CD14-positive monocyte (primary cell): ENCODE measurements around the gene FAM241B. TPM values are rescaled to one million over a fixed set of nuclear protein-coding genes. Genes with fewer than 3 reads are reported as not detected.

Experiments
- DNase-seq, 3 donors: peaks; one replicate each; pipeline ENCODE4 v3.0.0-alpha.2; 2011 to 2022
- H2AFZ ChIP-seq: 2 replicates; pipeline ENCODE4 v1.6.0; 2012; ENCODE audit warnings: mild to moderate bottlenecking, low read depth, low read length, inconsistent platforms; ENCODE audit not compliant: insufficient read depth, poor library complexity, severe bottlenecking
- H3K27ac ChIP-seq, 2 donors: 1 replicate in 1 of 2; 2 replicates in 1 of 2; pipeline ENCODE4 v1.5.1; 2012 to 2013; ENCODE audit warnings: low read length in 2 of 2, control low read depth in 1 of 2, inconsistent platforms in 1 of 2, low read depth in 1 of 2, mild to moderate bottlenecking in 1 of 2
- H3K27me3 ChIP-seq, 2 donors: one replicate each; pipeline versions ENCODE4 v1.6.0 to v1.6.1; 2011 to 2013; ENCODE audit warnings: low read length in 2 of 2; ENCODE audit not compliant: control insufficient read depth in 2 of 2, insufficient read depth in 2 of 2
- H3K36me3 ChIP-seq, 2 donors: replicated peaks in 1 of 2; 1 replicate in 1 of 2; 2 replicates in 1 of 2; pipeline versions ENCODE4 v1.5.1 to v1.6.1; 2012 to 2013; ENCODE audit warnings: low read length in 2 of 2, control low read depth in 1 of 2, inconsistent platforms in 1 of 2, mild to moderate bottlenecking in 1 of 2; ENCODE audit not compliant: insufficient read depth in 2 of 2, control insufficient read depth in 1 of 2
- H3K4me1 ChIP-seq, 2 donors: 1 replicate in 1 of 2; 2 replicates in 1 of 2; pipeline versions ENCODE4 v1.5.1 to v1.6.1; 2012 to 2013; ENCODE audit warnings: low read length in 2 of 2, control low read depth in 1 of 2, inconsistent platforms in 1 of 2, mild to moderate bottlenecking in 1 of 2, moderate library complexity in 1 of 2; ENCODE audit not compliant: insufficient read depth in 2 of 2, control insufficient read depth in 1 of 2
- H3K4me2 ChIP-seq: replicated peaks from 2 replicates; pipeline ENCODE3; 2012; ENCODE audit warnings: low read length, moderate library complexity, mild to moderate bottlenecking; ENCODE audit not compliant: poor library complexity, severe bottlenecking; ENCODE audit errors: extremely low read depth
- H3K4me3 ChIP-seq, 3 experiments: fragments of 200-600 bp in 1 of 3; sonication (generic) in 1 of 3; replicated peaks in 1 of 3; 1 replicate in 2 of 3; 2 replicates in 1 of 3; pipeline ENCODE4 v1.5.1; 2011 to 2013; ENCODE audit warnings: low read length in 3 of 3, mild to moderate bottlenecking in 3 of 3, control low read depth in 2 of 3, low read depth in 2 of 3, inconsistent platforms in 1 of 3, moderate library complexity in 1 of 3
- H3K79me2 ChIP-seq: 2 replicates; pipeline ENCODE4 v1.6.0; 2012; ENCODE audit warnings: mild to moderate bottlenecking, control low read depth, inconsistent platforms, low read length, moderate library complexity; ENCODE audit not compliant: insufficient read depth
- H3K9ac ChIP-seq: 2 replicates; pipeline ENCODE4 v1.6.0; 2017; ENCODE audit warnings: low read length, mild to moderate bottlenecking; ENCODE audit not compliant: insufficient read depth, poor library complexity, severe bottlenecking
- H3K9me3 ChIP-seq, 2 donors: replicated peaks in 1 of 2; 1 replicate in 1 of 2; 2 replicates in 1 of 2; pipeline versions ENCODE4 v1.5.1 to v1.6.1; 2012 to 2013; ENCODE audit warnings: low read length in 2 of 2, control low read depth in 1 of 2; ENCODE audit not compliant: control insufficient read depth in 1 of 2, insufficient read depth in 1 of 2
- H4K20me1 ChIP-seq: 2 replicates; pipeline ENCODE4 v1.6.0; 2012; ENCODE audit warnings: mild to moderate bottlenecking, low read length, control low read depth, moderate library complexity; ENCODE audit not compliant: insufficient read depth
- H3K27ac Mint-ChIP-seq, 7 donors: one replicate each; pipeline ENCODE4 v1.8.0; 2020; ENCODE audit warnings: mild to moderate bottlenecking in 7 of 7, mixed read lengths in 7 of 7, moderate library complexity in 6 of 7, inconsistent platforms in 2 of 7
- H3K27me3 Mint-ChIP-seq, 3 donors: one replicate each; pipeline ENCODE4 v1.8.0; 2021 to 2022; ENCODE audit warnings: low read depth in 3 of 3, mild to moderate bottlenecking in 3 of 3, mixed read lengths in 3 of 3, moderate library complexity in 3 of 3, inconsistent platforms in 1 of 3
- H3K36me3 Mint-ChIP-seq, 2 donors: one replicate each; pipeline ENCODE4 v1.8.0; 2020; ENCODE audit warnings: mixed read lengths in 2 of 2, inconsistent platforms in 1 of 2, mild to moderate bottlenecking in 1 of 2
- H3K4me1 Mint-ChIP-seq: one replicate; pipeline ENCODE4 v1.8.0; 2020; ENCODE audit warnings: mild to moderate bottlenecking, mixed read lengths
- H3K4me3 Mint-ChIP-seq, 2 donors: one replicate each; pipeline ENCODE4 v1.8.0; 2020; ENCODE audit warnings: mild to moderate bottlenecking in 2 of 2, mixed read lengths in 2 of 2, moderate library complexity in 1 of 2
- H3K9me3 Mint-ChIP-seq, 7 donors: one replicate each; pipeline ENCODE4 v1.8.0; 2020 to 2022; ENCODE audit warnings: mixed read lengths in 7 of 7, mild to moderate bottlenecking in 6 of 7, moderate library complexity in 6 of 7, inconsistent platforms in 2 of 7
- WGBS: methylation state at CpG from one replicate; pipeline ENCODE4 v1.1.5; 2013; ENCODE audit warnings: missing lambda C conversion rate; ENCODE audit not compliant: insufficient coverage; 5-methylcytosine and 5-hydroxymethylcytosine counted together
- intact Hi-C, 2 donors: fragments of 100-400 bp; cut with micrococcal nuclease; formaldehyde crosslinking; loops; one replicate each; pipeline versions ENCODE4 v1.15.0 to v1.15.1; 2023
- polyA plus RNA-seq, 3 donors: library from polyadenylated mRNA; depleted of rRNA in 1 of 3; unstranded in 2 of 3; stranded (reverse) in 1 of 3; fragments of 300-500 nt in 2 of 3; fragments of >200 nt in 1 of 3; fragmentation: Illumina TruSeq in 2 of 3; gene quantifications; 1 replicate in 2 of 3; 2 replicates in 1 of 3; pipeline ENCODE4 v1.2.3, GENCODE V29; 2012 to 2021
- TF ChIP-seq, protein P1 (sequence below): fragments of 200-600 bp; IDR thresholded peaks from one replicate; pipeline ENCODE4 v1.8.0; 2022; ENCODE audit warnings: antibody characterized with exemption, mild to moderate bottlenecking

FAM241B gene
- polyA plus RNA-seq, 3 donors = not detected

DNA sequence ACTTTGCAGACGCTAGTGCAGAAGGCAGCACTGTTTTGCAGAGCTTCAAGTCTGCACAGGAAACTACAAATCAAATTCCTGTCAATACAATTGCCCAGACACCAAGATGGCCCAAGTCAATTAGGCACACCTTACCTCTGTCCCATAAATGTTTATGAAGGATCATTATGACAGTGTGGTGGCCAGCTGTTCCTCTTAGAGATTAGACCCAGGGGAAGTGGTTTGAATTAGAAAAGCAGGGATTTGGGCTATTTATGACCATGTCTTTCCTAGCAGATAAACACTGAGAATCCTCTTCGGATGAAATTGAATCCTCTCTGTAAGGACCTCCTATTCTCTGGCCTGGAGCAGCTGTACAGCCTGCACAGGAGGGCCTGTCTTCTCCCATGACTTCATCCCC, 46.9 kb upstream of the FAM241B start:
- DNase-seq = no peak
- no peak overlapping the region for H2AFZ ChIP-seq
- Mint-ChIP-seq H3K36me3 (no peaks in the 10 kb centered on the region), H3K4me3 (no peak overlapping the region), H3K4me1 (no peaks in the 10 kb centered on the region), H3K27me3 (peaks cover 33 to 36% (median 34%) of the 10 kb centered on the region in 3 donors), H3K9me3 (peaks cover 0 to 14% (median 2%) of the 10 kb centered on the region in 7 donors), H3K27ac (no peak overlapping the region)
- WGBS = 61% methylated on average over 2 of the region's 2 CpGs
- H3K27me3 ChIP-seq = peaks cover 18 to 35% of the 10 kb centered on the region in 2 donors
- H3K9ac ChIP-seq = no peak overlapping the region
- peaks cover 0 to 13% of the 10 kb centered on the region in 2 donors for H3K9me3 ChIP-seq
- H4K20me1 ChIP-seq = no peaks in the 10 kb centered on the region
- H3K4me1 ChIP-seq = no peaks in the 10 kb centered on the region
- intact Hi-C loops = no loop called here
- no peak overlapping the region for H3K4me3 ChIP-seq
- H3K27ac ChIP-seq = no peak overlapping the region
- TF ChIP-seq, protein P1, sequence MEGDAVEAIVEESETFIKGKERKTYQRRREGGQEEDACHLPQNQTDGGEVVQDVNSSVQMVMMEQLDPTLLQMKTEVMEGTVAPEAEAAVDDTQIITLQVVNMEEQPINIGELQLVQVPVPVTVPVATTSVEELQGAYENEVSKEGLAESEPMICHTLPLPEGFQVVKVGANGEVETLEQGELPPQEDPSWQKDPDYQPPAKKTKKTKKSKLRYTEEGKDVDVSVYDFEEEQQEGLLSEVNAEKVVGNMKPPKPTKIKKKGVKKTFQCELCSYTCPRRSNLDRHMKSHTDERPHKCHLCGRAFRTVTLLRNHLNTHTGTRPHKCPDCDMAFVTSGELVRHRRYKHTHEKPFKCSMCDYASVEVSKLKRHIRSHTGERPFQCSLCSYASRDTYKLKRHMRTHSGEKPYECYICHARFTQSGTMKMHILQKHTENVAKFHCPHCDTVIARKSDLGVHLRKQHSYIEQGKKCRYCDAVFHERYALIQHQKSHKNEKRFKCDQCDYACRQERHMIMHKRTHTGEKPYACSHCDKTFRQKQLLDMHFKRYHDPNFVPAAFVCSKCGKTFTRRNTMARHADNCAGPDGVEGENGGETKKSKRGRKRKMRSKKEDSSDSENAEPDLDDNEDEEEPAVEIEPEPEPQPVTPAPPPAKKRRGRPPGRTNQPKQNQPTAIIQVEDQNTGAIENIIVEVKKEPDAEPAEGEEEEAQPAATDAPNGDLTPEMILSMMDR = no peak
- no peaks in the 10 kb centered on the region for H3K36me3 ChIP-seq
- no peaks in the 10 kb centered on the region for H3K79me2 ChIP-seq
- no peak overlapping the region for H3K4me2 ChIP-seq

DNA sequence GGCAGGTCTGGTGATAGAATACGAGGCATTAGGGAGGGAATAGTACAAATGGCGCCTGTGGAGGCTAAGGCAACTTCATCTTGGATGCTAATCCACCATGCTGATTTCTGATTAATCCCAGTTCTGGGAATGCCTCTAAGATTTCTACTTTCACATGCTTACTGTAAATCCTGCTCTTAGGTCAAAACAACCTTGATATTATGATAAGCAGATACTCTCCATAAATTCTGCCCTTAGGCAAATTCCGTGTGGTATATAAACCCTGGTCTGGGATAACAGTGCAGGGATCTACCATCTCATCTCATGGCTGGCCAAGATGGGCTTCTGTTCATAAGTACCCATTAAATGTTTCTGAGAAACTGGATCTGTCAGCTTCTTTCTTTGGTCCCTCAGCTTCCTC, 45.4 kb upstream of the FAM241B start:
- Mint-ChIP-seq H3K4me3 (no peak overlapping the region), H3K4me1 (no peaks in the 10 kb centered on the region), H3K9me3 (peaks cover 0 to 11% (median 2%) of the 10 kb centered on the region in 7 donors), H3K27ac (no peak overlapping the region), H3K36me3 (no peaks in the 10 kb centered on the region), H3K27me3 (peaks cover 20 to 28% (median 20%) of the 10 kb centered on the region in 3 donors)
- Histone ChIP-seq H2AFZ (no peak overlapping the region), H3K27ac (no peak overlapping the region), H3K4me3 (no peak overlapping the region), H3K9ac (no peak overlapping the region), H3K27me3 (peaks cover 17 to 19% of the 10 kb centered on the region in 2 donors), H3K4me2 (no peak overlapping the region), H3K4me1 (no peaks in the 10 kb centered on the region), H3K79me2 (no peaks in the 10 kb centered on the region), H3K9me3 (peaks cover 0 to 8% of the 10 kb centered on the region in 2 donors), H3K36me3 (no peaks in the 10 kb centered on the region), H4K20me1 (no peaks in the 10 kb centered on the region)
- no peak for DNase-seq
- TF ChIP-seq, protein P1 = no peak
- intact Hi-C loops = no loop called here
- 100% methylated on average over 2 of the region's 3 CpGs for WGBS
